Ramos (cell line): ENCODE results near the gene PML.
"Not testable (repeated sequence)": the region's sequence is repeated elsewhere in the genome, so short reads cannot be mapped to it uniquely, and the experiment has no call there.

Source experiments
- in situ Hi-C: fragments of 300-500 bp; cut with MboI; formaldehyde crosslinking; loops from one replicate; pipeline ENCODE4 v1.14.3; 2022; ENCODE audit warnings: low sequenced_read_pairs; ENCODE audit not compliant: unreplicated experiment

PML gene

DNA sequence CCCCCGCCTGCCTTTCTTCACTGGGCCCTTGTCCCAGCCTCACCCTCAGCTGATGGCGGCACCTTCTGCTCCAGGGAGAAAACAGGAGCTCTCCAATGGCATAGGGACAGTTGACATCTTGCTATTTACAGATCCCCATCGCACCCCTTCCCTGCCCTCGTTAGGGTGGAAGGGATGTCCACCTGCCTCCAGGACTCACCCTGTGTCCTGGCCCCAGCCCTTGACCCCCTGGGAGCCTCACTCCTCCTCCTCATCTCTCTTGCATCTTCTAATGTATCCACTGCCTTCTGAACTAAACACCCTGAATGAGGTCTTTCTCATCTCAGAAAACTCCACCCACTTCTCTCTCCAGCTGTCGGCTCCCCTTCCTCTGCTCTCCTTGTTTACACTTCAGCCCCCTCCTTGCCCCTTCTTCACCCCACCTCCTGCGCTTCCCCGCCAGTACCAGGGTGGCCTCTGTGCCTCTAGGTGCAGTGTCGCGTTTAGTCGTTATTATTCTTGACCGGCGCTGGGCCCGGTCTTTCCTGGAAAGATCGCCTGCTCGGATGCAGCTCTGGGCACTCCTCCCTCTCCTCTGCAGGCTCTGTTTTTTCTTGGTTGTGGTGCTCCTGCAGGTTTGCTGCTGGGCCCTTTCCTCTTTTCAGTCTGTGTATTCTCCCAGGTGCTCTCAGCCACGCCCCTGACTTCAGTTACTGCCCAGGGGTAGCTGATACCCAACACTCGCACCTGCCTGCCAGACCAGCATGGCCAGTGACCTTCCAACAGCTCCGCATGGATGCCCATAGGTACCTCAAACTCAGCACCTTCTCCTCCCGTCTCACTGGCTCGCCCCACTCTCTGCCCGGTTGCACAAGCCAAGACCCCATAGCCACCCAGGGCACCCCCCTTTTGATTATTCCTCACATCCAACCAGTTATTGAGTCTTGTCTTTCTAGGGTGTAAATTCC, 42.9 kb downstream of the PML start:
- in situ Hi-C loops, result no loop called here

- in situ Hi-C loops, result no loop called here
These were observed 44.5 kb downstream of the PML start for GRCh38 chr15:74038707-74039655.

- in situ Hi-C loops, result no loop called here
These were observed 45.1 kb downstream of the PML start for GRCh38 chr15:74039656-74040010.

GRCh38 chr15:74040109-74040850, 45.8 kb downstream of the PML start:
- in situ Hi-C loops, result no loop called here

DNA sequence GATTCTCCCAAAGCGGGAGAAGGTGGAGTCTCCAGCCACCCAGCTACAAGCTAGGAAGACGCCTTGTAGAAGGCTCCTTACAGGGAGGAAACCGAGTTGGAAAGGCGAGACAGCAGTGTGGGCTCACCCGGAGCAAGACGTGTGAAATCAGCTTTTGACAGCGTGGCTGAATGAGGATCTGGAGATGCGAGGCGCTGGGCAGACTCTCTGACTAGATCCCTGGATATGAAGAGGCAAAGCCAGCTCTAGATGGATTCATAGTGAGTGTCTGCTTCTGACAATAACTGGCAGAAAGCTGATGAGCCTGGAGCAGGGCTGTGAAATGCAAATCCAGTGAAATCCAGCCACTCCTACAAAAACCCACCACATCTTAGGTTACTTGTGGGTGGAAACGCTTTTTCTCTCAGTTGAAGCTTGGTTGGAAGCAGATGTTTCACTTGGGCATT, 46.8 kb downstream of the PML start:
- in situ Hi-C loops, result no loop called here

- in situ Hi-C loops, result no loop called here
These were observed 47.4 kb downstream of the PML start for GRCh38 chr15:74041777-74042435.

DNA sequence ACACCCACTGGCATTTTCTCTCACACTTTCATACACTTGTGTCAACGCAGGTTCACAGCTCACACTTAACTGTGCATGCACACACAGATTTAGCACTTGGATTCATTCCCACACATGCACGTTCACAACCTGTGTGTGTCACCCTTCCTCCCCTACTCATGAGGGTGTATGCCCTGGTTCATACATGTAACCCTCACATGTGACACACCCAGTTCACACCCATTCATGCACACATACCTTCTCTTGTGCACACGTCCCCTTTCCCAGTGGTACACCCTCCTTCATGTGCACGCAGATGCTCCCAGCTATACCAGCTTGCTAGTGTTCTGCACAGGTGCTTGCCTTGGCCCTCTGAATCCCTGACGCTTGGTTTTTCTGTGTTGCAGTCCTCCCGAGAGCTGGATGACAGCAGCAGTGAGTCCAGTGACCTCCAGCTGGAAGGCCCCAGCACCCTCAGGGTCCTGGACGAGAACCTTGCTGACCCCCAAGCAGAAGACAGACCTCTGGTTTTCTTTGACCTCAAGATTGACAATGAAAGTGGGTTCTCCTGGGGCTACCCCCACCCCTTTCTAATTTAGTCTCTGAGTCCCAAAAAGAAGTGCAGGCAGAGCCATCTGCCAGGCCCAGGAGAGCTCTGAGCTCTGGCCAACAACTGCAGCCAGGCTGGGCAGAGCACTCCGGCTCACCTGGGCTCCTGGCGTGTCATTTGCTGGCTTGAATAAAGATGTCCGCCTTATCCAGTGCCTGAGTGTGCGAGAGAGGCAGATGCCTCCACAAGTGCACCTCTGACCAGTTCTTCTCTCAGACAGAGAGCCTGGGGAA, 48.3 kb downstream of the PML start:
- in situ Hi-C loops, result no loop called here

- in situ Hi-C loops, result no loop called here
These were observed 49.1 kb downstream of the PML start for GRCh38 chr15:74043425-74044266.

- in situ Hi-C loops, result no loop called here
These were observed 50.0 kb downstream of the PML start for GRCh38 chr15:74044267-74045110.

- in situ Hi-C loops, result no loop called here
These were observed 50.7 kb downstream of the PML start for GRCh38 chr15:74045184-74045583.

- in situ Hi-C loops, result no loop called here
These were observed 51.2 kb downstream of the PML start for GRCh38 chr15:74045636-74046274.

- in situ Hi-C loops, result no loop called here
These were observed 51.8 kb downstream of the PML start for GRCh38 chr15:74046275-74046674.

GRCh38 chr15:74050127-74050526, 55.6 kb downstream of the PML start:
- in situ Hi-C loops, result no loop called here

DNA sequence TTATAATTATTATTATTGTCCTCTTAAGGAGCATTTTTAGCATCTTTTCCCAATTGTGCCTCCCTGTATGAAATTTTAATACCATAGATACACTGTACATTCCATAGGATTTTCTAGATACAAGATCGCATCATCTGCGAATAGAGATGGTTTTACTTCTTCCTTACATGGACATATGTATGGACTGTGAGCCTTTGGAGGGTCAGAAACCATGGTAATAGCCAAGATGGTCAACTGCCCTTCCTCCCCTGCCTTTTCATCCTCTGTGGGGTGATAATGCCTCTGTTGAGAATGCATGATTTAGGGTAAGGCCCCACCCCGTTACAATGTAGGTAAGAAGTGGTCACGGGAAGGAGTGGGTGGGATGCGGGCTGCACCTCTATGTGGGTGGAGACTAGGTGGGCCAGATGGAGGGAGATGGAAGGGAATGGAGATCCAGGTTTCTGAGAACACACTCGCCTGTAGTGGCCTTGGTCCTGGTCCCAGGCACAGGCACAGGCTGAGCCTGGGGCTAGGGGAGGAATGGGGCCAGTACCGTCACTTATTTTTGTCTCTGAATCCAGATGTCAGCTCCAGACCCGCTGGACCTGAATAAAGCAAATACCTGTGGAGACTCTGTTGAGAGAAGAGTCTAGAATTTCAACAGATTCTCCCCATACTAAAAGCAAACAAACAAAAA, 56.2 kb downstream of the PML start:
- in situ Hi-C loops, result no loop called here

DNA sequence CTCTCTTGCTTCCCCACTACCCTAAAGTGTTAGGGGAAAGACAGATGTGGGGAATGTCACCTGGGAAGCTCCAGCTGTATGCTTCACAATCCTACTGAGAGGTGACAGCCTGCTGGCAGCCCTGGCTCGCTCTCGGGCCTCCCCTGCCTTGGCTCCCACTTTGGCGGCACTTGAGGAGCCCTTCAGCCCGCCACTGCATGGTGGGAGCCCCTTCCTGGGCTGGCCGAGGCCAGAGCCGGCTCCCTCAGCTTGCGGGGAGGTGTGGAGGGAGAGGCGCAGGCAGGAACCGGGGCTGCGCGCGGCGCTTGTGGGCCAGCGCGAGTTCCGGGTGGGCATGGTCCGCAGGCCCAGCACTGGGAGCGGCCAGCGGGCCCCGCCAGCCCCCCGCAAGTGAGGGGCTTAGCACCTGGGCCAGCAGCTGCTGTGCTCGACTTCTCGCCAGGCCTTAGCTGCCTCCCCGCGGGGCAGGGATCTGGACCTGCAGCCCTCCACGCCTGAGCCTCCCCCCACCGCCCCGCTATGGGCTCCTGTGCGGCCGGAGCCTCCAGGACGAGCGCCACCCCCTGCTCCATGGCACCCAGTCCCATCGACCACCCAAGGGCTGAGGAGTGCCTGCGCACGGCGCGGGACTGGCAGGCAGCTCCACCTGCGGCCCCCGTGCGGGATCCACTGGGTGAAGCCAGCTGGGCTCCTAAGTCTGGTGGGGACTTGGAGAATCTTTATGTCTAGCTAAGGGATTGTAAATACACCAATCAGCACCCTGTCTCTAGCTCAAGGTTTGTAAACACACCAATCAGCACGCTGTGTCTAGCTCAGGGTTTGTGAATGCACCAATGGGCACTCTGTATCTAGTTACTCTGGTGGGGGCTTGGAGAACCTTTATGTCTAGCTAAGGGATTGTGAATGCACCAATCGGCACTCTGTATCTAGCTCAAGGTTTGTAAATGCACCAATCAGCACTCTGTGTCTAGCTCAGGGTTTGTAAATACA, 58.0 kb downstream of the PML start:
- in situ Hi-C loops, result not testable (repeated sequence)
